Activated CD4-positive, CD25-positive, alpha-beta regulatory T cell treated with anti-CD3 and anti-CD28 coated beads, Interleukin-2, amount 50 U/mL, for 16 hours (primary cell): ENCODE measurements around the gene DLK1.

Experiments used
- DNase-seq: peaks from one replicate; pipeline ENCODE4 v3.0.0-alpha.2; 2020; ENCODE audit warnings: low read depth, low spot score

The DLK1 gene

GRCh38 chr14:100726550-100727085, at the start of gene DLK1:
Gene DLK1 (plus strand): TSS chr14:100726892. CDS start chr14:100727069, 177 bp downstream.
- no peak for DNase-seq

- DNase-seq = no peak
These were observed 49.5 kb upstream of the DLK1 start for GRCh38 chr14:100677152-100677551.

- no peak for DNase-seq
These were observed 48.9 kb upstream of the DLK1 start for GRCh38 chr14:100677554-100678468.

- no peak for DNase-seq
These were observed 48.2 kb upstream of the DLK1 start for GRCh38 chr14:100678469-100678828.

GRCh38 chr14:100679153-100679552, 47.5 kb upstream of the DLK1 start:
- no peak for DNase-seq

GRCh38 chr14:100679707-100680438, 46.8 kb upstream of the DLK1 start:
- no peak for DNase-seq

GRCh38 chr14:100680439-100681051, 46.1 kb upstream of the DLK1 start:
- DNase-seq = no peak

- DNase-seq = no peak
These were observed 45.6 kb upstream of the DLK1 start for GRCh38 chr14:100681111-100681510.

GRCh38 chr14:100682749-100683148, 43.9 kb upstream of the DLK1 start:
- no peak for DNase-seq

- no peak for DNase-seq
These were observed 43.1 kb upstream of the DLK1 start for GRCh38 chr14:100683578-100683977.

- DNase-seq = no peak
These were observed 42.5 kb upstream of the DLK1 start for GRCh38 chr14:100684154-100684553.

- no peak for DNase-seq
These were observed 41.7 kb upstream of the DLK1 start for GRCh38 chr14:100684961-100685360.

GRCh38 chr14:100686858-100687257, 39.8 kb upstream of the DLK1 start:
- no peak for DNase-seq

GRCh38 chr14:100687386-100687785, 39.3 kb upstream of the DLK1 start:
- no peak for DNase-seq

- DNase-seq = no peak
These were observed 38.6 kb upstream of the DLK1 start for GRCh38 chr14:100688051-100688450.

- DNase-seq = no peak
These were observed 37.9 kb upstream of the DLK1 start for GRCh38 chr14:100688598-100689461.

- DNase-seq = no peak
These were observed 36.0 kb upstream of the DLK1 start for GRCh38 chr14:100690672-100691071.

- no peak for DNase-seq
These were observed 35.2 kb upstream of the DLK1 start for GRCh38 chr14:100691395-100692056.

GRCh38 chr14:100692256-100692655, 34.4 kb upstream of the DLK1 start:
- no peak for DNase-seq

- no peak for DNase-seq
These were observed 33.7 kb upstream of the DLK1 start for GRCh38 chr14:100692859-100693558.
